ENCODE results near the gene U2SURP.

U2SURP gene

GRCh38 chr3:143101792-143102381 is 100.5 kb downstream of the U2SURP start:
- Histone ChIP-seq H3K4me1 (ENCODE audit: insufficient read depth, low read length) (no peaks in the 10 kb centered on the region), H3K9ac (ENCODE audit: low read depth, low read length) (no peak overlapping the region), H3K36me3 (ENCODE audit: insufficient read depth, low read length) (no peaks in the 10 kb centered on the region), H3K9me3 (ENCODE audit: control insufficient read depth, insufficient read depth, low read length) (peaks cover 14% of the 10 kb centered on the region)

DNA sequence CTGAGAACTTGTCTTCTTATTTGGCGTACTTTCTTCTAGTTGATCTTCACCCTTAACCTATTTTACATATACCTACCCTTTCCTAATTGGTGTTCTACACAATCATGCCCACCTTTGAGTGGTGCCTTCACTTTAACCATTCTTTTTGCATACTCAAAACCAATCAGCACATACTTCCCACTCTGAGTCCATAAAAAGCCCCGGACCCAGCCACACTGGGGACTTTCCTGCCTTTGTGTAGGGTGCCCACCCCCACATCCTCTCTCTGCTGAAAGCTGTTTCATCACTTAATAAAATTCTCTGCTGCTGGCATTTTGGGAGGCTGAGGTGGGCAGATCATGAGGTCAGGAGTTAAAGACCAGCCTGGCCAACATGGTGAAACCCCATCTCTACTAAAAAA is 102.3 kb downstream of the U2SURP start:
- Histone ChIP-seq H3K9me3 (ENCODE audit: control insufficient read depth, insufficient read depth, low read length) (peaks cover 12% of the 10 kb centered on the region), H3K4me1 (ENCODE audit: insufficient read depth, low read length) (no peaks in the 10 kb centered on the region), H3K9ac (ENCODE audit: low read depth, low read length) (no peak overlapping the region), H3K36me3 (ENCODE audit: insufficient read depth, low read length) (no peaks in the 10 kb centered on the region)

DNA sequence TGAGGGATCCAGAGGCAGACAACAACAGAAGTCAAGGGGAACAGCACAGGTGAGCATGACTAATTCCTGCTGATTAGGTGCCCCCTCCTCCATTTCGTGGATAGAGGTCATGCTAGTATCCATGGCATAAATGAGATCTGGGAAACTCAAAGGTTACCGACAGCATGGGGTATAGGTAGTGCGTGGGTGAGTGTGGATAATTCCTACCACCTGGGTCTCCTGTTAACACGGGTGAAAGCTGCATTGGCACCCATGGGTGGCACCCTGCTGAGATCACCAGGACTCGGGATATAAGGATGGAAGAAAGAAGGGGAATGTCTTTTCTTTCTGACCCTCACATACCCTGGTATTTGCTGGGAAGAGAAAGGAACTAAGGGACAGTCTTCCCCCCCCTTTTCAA is 103.8 kb downstream of the U2SURP start:
- peaks cover 12% of the 10 kb centered on the region for H3K9me3 ChIP-seq (ENCODE audit: control insufficient read depth, insufficient read depth, low read length)
- no peaks in the 10 kb centered on the region for H3K36me3 ChIP-seq (ENCODE audit: insufficient read depth, low read length)
- no peaks in the 10 kb centered on the region for H3K4me1 ChIP-seq (ENCODE audit: insufficient read depth, low read length)
- H3K9ac ChIP-seq (ENCODE audit: low read depth, low read length) = no peak overlapping the region

DNA sequence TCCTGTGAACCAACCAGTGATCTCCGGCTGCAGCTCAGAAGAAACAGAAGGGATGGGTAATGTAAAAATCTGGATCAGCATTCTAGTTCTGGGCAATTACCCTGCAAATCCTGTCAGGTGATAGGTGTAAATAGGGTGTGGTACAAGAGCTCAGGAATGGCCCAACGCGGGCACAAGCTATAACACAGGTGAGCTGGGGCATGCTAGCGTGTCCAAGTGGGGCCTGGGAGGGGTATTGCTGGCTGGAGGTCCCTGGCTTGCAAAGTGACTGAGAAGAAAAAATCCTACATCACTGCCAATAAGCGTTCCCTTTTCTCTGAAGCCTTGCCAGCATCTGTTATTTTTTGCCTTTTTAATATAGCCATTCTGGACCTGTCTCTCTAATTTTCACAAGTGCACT is 108.5 kb downstream of the U2SURP start:
- H3K9me3 ChIP-seq (ENCODE audit: control insufficient read depth, insufficient read depth, low read length) = peaks cover 5% of the 10 kb centered on the region
- no peaks in the 10 kb centered on the region for H3K36me3 ChIP-seq (ENCODE audit: insufficient read depth, low read length)
- no peaks in the 10 kb centered on the region for H3K4me1 ChIP-seq (ENCODE audit: insufficient read depth, low read length)
- no peak overlapping the region for H3K9ac ChIP-seq (ENCODE audit: low read depth, low read length)
